Airway epithelial cell (primary cell): ENCODE results near the gene PARP2. TPM values are rescaled to one million over a fixed set of nuclear protein-coding genes. Genes with fewer than 3 reads are reported as not detected.

ENCODE experiments used
- total RNA-seq: library from RNA; depleted of rRNA; stranded (reverse); fragments of >200 nt; gene quantifications from 2 replicates; pipeline ENCODE4 v1.2.3, GENCODE V29; 2015

PARP2 gene, protein sequence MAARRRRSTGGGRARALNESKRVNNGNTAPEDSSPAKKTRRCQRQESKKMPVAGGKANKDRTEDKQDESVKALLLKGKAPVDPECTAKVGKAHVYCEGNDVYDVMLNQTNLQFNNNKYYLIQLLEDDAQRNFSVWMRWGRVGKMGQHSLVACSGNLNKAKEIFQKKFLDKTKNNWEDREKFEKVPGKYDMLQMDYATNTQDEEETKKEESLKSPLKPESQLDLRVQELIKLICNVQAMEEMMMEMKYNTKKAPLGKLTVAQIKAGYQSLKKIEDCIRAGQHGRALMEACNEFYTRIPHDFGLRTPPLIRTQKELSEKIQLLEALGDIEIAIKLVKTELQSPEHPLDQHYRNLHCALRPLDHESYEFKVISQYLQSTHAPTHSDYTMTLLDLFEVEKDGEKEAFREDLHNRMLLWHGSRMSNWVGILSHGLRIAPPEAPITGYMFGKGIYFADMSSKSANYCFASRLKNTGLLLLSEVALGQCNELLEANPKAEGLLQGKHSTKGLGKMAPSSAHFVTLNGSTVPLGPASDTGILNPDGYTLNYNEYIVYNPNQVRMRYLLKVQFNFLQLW
- total RNA-seq = 11.1 and 12.9 TPM in 2 replicates

GRCh38 chr14:20343092-20343861, at the start of gene PARP2:
PARP2 (plus strand) TSS chr14:20343635; CDS start chr14:20343642, 7 bp downstream.

DNA sequence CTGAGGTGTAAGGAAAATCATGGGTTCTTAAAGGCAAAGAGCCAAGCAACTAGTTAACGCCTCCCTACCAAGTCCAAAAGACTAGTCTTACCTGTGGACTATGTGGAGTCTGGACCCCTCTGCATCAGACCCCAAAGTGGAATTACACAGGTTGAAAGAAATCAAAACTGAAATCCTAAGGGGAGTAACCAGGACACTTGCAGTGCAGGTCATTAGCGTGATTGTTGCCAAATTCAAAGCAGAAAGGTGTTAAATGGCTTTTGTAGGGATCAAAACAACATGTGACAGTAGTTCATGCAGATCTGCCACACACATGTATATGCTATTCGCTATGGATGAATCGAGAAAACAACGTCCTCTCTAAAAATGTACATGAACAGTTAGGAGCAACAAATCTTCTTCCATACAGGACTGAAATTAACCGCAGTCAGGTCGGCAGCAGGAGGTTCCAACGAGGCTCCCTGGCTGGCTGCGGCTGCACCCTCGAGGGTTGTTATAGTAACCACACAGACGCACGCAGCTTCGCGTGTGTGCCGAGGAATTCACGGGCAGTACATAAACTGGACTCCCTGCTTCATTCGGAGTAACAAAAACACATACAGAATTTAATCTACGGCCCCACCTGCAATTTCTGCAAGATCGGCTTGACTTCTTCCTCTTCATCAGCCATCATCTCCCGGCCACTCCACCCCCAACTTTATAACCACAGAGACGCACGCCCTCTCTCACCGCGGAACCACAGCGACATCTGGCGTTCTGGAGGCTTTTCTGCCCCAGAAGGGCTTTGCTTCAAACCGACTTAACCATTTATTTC, 38.0 kb upstream of the PARP2 start, which contains the start of gene TTC5:
Gene TTC5 (minus strand): TSS at position 687 of the 814 bp plus-strand sequence. CDS start 14 bp downstream, at position 673.

GRCh38 chr14:20332788-20333493, 10.5 kb upstream of the PARP2 start, which contains the start of gene CCNB1IP1:
CCNB1IP1 (minus strand) TSS chr14:20333279; CDS start chr14:20316523, 16,756 bp downstream.

Other genes with a start within 250 kb of the PARP2 start
- not detected in 2 replicates for gene OR4K17, start 232.9 kb upstream of the PARP2 start, total RNA-seq
- not detected in 2 replicates for gene OR4N5, start 204.8 kb upstream of the PARP2 start, total RNA-seq
- not detected in 2 replicates for gene OR11G2, start 152.7 kb upstream of the PARP2 start, total RNA-seq
- gene OR11H6, start 119.9 kb upstream of the PARP2 start, total RNA-seq = not detected in 2 replicates
- not detected in 2 replicates for gene OR11H7, start 114.7 kb upstream of the PARP2 start, total RNA-seq
- not detected in 2 replicates for gene OR11H4, start 104.3 kb upstream of the PARP2 start, total RNA-seq
- 5.2 and 7.5 TPM in 2 replicates for gene TTC5, start 37.7 kb upstream of the PARP2 start, total RNA-seq
- 51.3 and 52.7 TPM in 2 replicates for gene CCNB1IP1, start 10.4 kb upstream of the PARP2 start, total RNA-seq
- gene TEP1, start 69.9 kb downstream of the PARP2 start, total RNA-seq = 5.5 and 8.5 TPM in 2 replicates
- not detected in 2 replicates for gene KLHL33, start 92.5 kb downstream of the PARP2 start, total RNA-seq
- gene OSGEP, start 111.2 kb downstream of the PARP2 start, total RNA-seq = 37.9 and 54.4 TPM in 2 replicates
- 168 and 175 TPM in 2 replicates for gene APEX1, start 111.6 kb downstream of the PARP2 start, total RNA-seq
- gene PIP4P1, start 117.8 kb downstream of the PARP2 start, total RNA-seq = 9.7 and 14.2 TPM in 2 replicates
- 128 and 138 TPM in 2 replicates for gene PNP, start 125.8 kb downstream of the PARP2 start, total RNA-seq
- not detected in 2 replicates for gene RNASE10, start 161.9 kb downstream of the PARP2 start, total RNA-seq
- not detected in 2 replicates for gene RNASE9, start 217.4 kb downstream of the PARP2 start, total RNA-seq
- not detected in 2 replicates for gene RNASE11, start 244.4 kb downstream of the PARP2 start, total RNA-seq
- gene RNASE12, start 247.7 kb downstream of the PARP2 start, total RNA-seq = not detected in 2 replicates